ENCODE results near the gene VTA1.
"Not testable (repeated sequence)": the region's sequence is repeated elsewhere in the genome, so short reads cannot be mapped to it uniquely, and the experiment has no call there.

Gene VTA1

DNA sequence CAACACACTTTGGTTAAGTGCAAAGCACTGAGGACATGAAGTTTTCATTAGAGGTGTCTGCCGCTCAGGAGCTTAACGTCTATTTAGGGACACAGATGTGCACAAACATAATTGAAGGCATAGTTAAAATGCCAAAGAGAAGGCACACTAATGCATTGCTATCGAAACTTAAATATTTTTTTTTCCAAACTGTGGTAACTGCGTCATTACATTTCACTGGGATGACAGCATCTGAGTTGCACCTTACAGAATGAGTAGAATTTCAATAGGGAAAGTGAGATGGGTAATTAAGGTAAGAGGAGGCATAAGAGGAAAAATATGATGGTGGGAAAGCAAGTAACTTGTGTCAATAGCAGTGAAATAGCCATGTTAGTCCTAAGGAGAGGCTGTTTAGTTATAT lies 79.7 kb downstream of the VTA1 start:
- H3K27ac ChIP-seq (ENCODE audit: low read depth, low read length), result no peak overlapping the region
- H3K14ac ChIP-seq (ENCODE audit: low read length), result no peak overlapping the region
- no peak overlapping the region for H3K4me3 ChIP-seq (ENCODE audit: low read depth, low read length)
- no peak overlapping the region for H3K4me2 ChIP-seq (ENCODE audit: low read length)
- H4K12ac ChIP-seq (ENCODE audit: low read depth, low read length), result no peak overlapping the region
- H3K18ac ChIP-seq (ENCODE audit: low read length), result no peak overlapping the region
- no peak overlapping the region for H4K8ac ChIP-seq (ENCODE audit: low read depth, low read length)
- H3K4me1 ChIP-seq (ENCODE audit: control insufficient read depth in 1 of 2, insufficient read depth in 2 of 2, low read length in 2 of 2), result no peaks in the 10 kb centered on the region
- no peak overlapping the region for H2BK12ac ChIP-seq (ENCODE audit: low read length)
- no peak overlapping the region for H3K23ac ChIP-seq (ENCODE audit: low read length)
- H4K91ac ChIP-seq (ENCODE audit: low read depth, low read length), result no peak overlapping the region
- H3K9ac ChIP-seq (ENCODE audit: low read length), result no peak overlapping the region
- no peak overlapping the region for H2BK5ac ChIP-seq (ENCODE audit: low read depth, low read length, poor library complexity)
- H3K79me1 ChIP-seq (ENCODE audit: low read length), result no peaks in the 10 kb centered on the region
- WGBS (ENCODE audit: extremely low coverage, insufficient coverage, insufficient read length), result no CpG with 5 or more reads among the region's 4 CpGs
- no peak overlapping the region for H3K4ac ChIP-seq (ENCODE audit: low read depth, low read length)
- no peak overlapping the region for H2AK5ac ChIP-seq (ENCODE audit: low read length)
- DNase-seq, result peak; percentile 32 to 93
- H2AFZ ChIP-seq (ENCODE audit: insufficient read depth, low read length, poor library complexity), result no peak overlapping the region
- H3K27me3 ChIP-seq (ENCODE audit: insufficient read depth, low read length), result no peaks in the 10 kb centered on the region
- H3K79me2 ChIP-seq (ENCODE audit: control insufficient read depth, insufficient read depth, low read length, poor library complexity), result no peaks in the 10 kb centered on the region
- H2BK120ac ChIP-seq (ENCODE audit: insufficient read depth, low read length, poor library complexity), result no peak overlapping the region
- no peaks in the 10 kb centered on the region for H3K9me3 ChIP-seq (ENCODE audit: insufficient read depth, low read depth, low read length)
- no peaks in the 10 kb centered on the region for H3K36me3 ChIP-seq (ENCODE audit: control insufficient read depth in 1 of 2, insufficient read depth in 2 of 2, low read length in 2 of 2)

DNA sequence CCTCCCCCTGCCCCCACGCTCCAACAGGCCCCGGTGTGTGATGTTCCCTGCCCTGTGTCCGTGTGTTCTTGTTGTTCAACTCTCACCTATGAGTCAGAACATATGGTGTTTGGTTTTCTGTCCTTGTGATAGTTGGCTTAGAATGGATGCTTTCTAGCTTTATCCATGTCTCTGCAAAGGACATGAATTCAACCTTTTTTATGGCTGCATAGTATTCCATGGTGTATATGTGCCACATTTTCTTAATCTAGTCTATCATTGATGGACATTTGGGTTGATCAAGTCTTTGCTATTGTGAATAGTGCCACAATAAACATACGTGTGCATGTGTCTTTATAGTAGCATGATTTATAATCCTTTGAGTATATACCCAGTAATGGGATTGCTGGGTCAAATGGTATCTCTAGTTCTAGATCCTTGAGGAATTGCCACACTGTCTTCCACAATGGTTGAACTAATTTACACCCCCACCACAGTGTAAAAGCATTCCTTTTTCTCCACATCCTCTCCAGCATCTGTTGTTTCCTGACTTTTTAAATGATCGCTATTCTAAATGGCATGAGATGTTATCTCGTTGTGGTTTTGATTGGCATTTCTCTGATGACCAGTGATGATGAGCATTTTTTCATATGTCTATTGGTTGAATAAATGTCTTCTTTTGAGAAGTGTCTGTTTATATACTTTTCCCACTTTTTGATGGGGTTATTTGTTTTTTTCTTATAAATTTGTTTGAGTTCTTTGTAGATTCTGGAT lies 82.6 kb downstream of the VTA1 start:
- not testable (repeated sequence) for H3K23ac ChIP-seq (ENCODE audit: low read length); H3K4ac ChIP-seq (ENCODE audit: low read depth, low read length); H3K4me3 ChIP-seq (ENCODE audit: low read depth, low read length); H3K79me1 ChIP-seq (ENCODE audit: low read length); H4K8ac ChIP-seq (ENCODE audit: low read depth, low read length); H3K4me1 ChIP-seq (ENCODE audit: control insufficient read depth in 1 of 2, insufficient read depth in 2 of 2, low read length in 2 of 2); H3K36me3 ChIP-seq (ENCODE audit: control insufficient read depth in 1 of 2, insufficient read depth in 2 of 2, low read length in 2 of 2); H3K9ac ChIP-seq (ENCODE audit: low read length); H3K18ac ChIP-seq (ENCODE audit: low read length); H2BK120ac ChIP-seq (ENCODE audit: insufficient read depth, low read length, poor library complexity); H2AK5ac ChIP-seq (ENCODE audit: low read length); H3K27ac ChIP-seq (ENCODE audit: low read depth, low read length); H3K14ac ChIP-seq (ENCODE audit: low read length); H3K27me3 ChIP-seq (ENCODE audit: insufficient read depth, low read length); H4K12ac ChIP-seq (ENCODE audit: low read depth, low read length); H4K91ac ChIP-seq (ENCODE audit: low read depth, low read length); H3K4me2 ChIP-seq (ENCODE audit: low read length); H3K9me3 ChIP-seq (ENCODE audit: insufficient read depth, low read depth, low read length); H2BK12ac ChIP-seq (ENCODE audit: low read length); H2BK5ac ChIP-seq (ENCODE audit: low read depth, low read length, poor library complexity); H3K79me2 ChIP-seq (ENCODE audit: control insufficient read depth, insufficient read depth, low read length, poor library complexity); H2AFZ ChIP-seq (ENCODE audit: insufficient read depth, low read length, poor library complexity)
- peak in 1 of 2 donors; percentile 59 for DNase-seq
- WGBS (ENCODE audit: extremely low coverage, insufficient coverage, insufficient read length), result no CpG with 5 or more reads among the region's 6 CpGs

DNA sequence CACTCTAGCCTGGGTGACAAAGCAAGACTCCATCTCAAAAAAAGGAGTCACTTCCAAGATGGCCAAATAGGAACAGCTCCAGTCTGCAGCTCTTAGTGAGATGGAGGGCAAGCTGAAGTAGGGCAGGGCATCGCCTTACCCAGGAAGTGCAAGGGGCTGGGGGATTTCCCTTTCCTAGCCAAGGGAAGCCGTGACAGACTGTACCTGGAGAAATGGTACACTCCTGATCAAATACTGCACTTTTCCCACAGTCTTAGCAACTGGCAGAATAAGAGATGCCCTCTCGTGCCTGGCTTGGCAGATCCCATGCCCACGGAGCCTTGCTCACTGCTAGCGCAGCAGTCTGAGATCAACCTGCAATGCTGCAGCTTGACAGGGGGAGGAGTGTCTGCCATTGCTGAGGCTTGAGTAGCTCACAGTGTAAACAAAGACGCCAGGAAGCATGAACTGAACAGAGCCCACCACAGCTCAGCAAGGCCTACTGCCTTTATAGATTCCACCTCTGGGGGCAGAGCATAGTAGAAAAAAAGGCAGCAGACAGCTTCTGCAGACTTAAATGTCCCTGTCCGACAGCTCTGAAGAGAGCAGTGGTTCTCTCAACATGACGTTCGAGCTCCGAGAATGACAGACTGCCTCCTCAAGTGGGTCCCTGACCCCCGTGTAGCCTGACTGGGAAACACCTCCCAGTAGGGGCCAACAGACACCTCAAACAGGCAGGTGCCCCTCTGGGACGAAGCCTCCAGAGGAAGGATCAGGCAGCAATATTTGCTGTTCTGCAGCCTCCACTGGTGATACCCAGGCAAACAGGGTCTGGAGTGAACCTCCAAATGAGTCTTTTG lies 85.4 kb downstream of the VTA1 start:
- not testable (repeated sequence) for H3K27me3 ChIP-seq (ENCODE audit: insufficient read depth, low read length); H4K91ac ChIP-seq (ENCODE audit: low read depth, low read length); H3K27ac ChIP-seq (ENCODE audit: low read depth, low read length); H4K12ac ChIP-seq (ENCODE audit: low read depth, low read length); H3K9me3 ChIP-seq (ENCODE audit: insufficient read depth, low read depth, low read length); H2BK120ac ChIP-seq (ENCODE audit: insufficient read depth, low read length, poor library complexity); H2AFZ ChIP-seq (ENCODE audit: insufficient read depth, low read length, poor library complexity); H3K4ac ChIP-seq (ENCODE audit: low read depth, low read length); H3K23ac ChIP-seq (ENCODE audit: low read length); H3K18ac ChIP-seq (ENCODE audit: low read length); H3K36me3 ChIP-seq (ENCODE audit: control insufficient read depth in 1 of 2, insufficient read depth in 2 of 2, low read length in 2 of 2); H3K9ac ChIP-seq (ENCODE audit: low read length); H3K79me2 ChIP-seq (ENCODE audit: control insufficient read depth, insufficient read depth, low read length, poor library complexity); H3K79me1 ChIP-seq (ENCODE audit: low read length); H3K4me2 ChIP-seq (ENCODE audit: low read length); H3K14ac ChIP-seq (ENCODE audit: low read length); H4K8ac ChIP-seq (ENCODE audit: low read depth, low read length); H3K4me1 ChIP-seq (ENCODE audit: control insufficient read depth in 1 of 2, insufficient read depth in 2 of 2, low read length in 2 of 2); H3K4me3 ChIP-seq (ENCODE audit: low read depth, low read length); H2AK5ac ChIP-seq (ENCODE audit: low read length); H2BK5ac ChIP-seq (ENCODE audit: low read depth, low read length, poor library complexity)
- peak overlapping the region; percentile 13 for H2BK12ac ChIP-seq (ENCODE audit: low read length)
- DNase-seq, result peak in 1 of 2 donors; percentile 11
- WGBS (ENCODE audit: extremely low coverage, insufficient coverage, insufficient read length), result no CpG with 5 or more reads among the region's 12 CpGs

DNA sequence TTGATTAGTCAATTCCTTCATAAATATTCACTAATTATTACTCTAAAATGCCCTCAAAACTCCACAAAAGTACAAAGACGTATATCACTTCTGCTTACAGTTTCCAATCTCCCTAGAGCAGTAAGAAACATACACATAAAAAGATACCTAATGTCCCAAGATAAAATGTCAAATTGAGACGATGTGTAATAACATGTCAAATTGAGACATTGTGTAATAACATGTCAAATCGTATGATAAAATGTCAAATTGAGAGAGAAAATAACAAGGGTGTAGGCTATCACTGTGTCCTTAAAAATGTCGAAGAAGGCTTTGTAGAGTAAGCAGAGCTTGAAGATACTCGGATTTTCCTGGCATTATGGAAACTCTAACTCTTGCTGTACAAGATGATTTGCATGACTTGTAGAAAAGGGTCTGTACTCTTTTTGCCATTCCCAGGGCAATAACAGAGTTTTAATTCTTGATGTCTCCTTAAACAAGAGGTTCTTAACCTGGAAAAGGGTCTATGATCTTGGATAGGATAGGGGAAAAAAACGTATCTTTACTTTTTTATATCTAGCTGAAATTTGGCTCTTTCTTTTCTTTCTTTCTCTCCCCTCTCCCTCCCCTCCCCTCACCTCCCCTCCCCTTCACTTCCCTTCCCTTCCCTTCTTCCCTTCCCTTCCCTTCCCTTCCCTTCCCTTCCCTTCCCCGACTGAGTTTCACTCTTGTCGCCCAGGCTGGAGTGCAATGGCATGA lies 87.1 kb downstream of the VTA1 start:
- Histone ChIP-seq H3K79me2 (ENCODE audit: control insufficient read depth, insufficient read depth, low read length, poor library complexity) (no peaks in the 10 kb centered on the region), H3K14ac (ENCODE audit: low read length) (no peak overlapping the region), H3K18ac (ENCODE audit: low read length) (no peak overlapping the region), H4K8ac (ENCODE audit: low read depth, low read length) (no peak overlapping the region), H4K91ac (ENCODE audit: low read depth, low read length) (no peak overlapping the region), H2BK12ac (ENCODE audit: low read length) (no peak overlapping the region), H4K12ac (ENCODE audit: low read depth, low read length) (no peak overlapping the region), H3K9me3 (ENCODE audit: insufficient read depth, low read depth, low read length) (no peaks in the 10 kb centered on the region), H3K4me2 (ENCODE audit: low read length) (no peak overlapping the region), H2BK5ac (ENCODE audit: low read depth, low read length, poor library complexity) (no peak overlapping the region), H2AK5ac (ENCODE audit: low read length) (no peak overlapping the region), H3K4ac (ENCODE audit: low read depth, low read length) (no peak overlapping the region), H3K36me3 (ENCODE audit: control insufficient read depth in 1 of 2, insufficient read depth in 2 of 2, low read length in 2 of 2) (no peaks in the 10 kb centered on the region), H2BK120ac (ENCODE audit: insufficient read depth, low read length, poor library complexity) (no peak overlapping the region), H3K4me1 (ENCODE audit: control insufficient read depth in 1 of 2, insufficient read depth in 2 of 2, low read length in 2 of 2) (no peaks in the 10 kb centered on the region), H3K27me3 (ENCODE audit: insufficient read depth, low read length) (no peaks in the 10 kb centered on the region), H3K4me3 (ENCODE audit: low read depth, low read length) (no peak overlapping the region), H2AFZ (ENCODE audit: insufficient read depth, low read length, poor library complexity) (no peak overlapping the region), H3K9ac (ENCODE audit: low read length) (no peak overlapping the region), H3K27ac (ENCODE audit: low read depth, low read length) (no peak overlapping the region), H3K79me1 (ENCODE audit: low read length) (no peaks in the 10 kb centered on the region), H3K23ac (ENCODE audit: low read length) (no peak overlapping the region)
- WGBS (ENCODE audit: extremely low coverage, insufficient coverage, insufficient read length), result 100% methylated on average over 1 of the region's 8 CpGs
- no peak for DNase-seq

All from trophoblast cell (in vitro differentiated cells and primary cell).